Cardiac septum (tissue), 1 donor: Measurements from ENCODE around the gene PRPF19. TPM values are rescaled to one million over a fixed set of nuclear protein-coding genes. Genes with fewer than 3 reads are reported as not detected.
A peak's percentile ranks its signal among the peaks of the same experiment; 100 is the strongest.

Experiments used
- DNase-seq: peaks from one replicate; pipeline ENCODE4 v3.0.0-alpha.2; 2020; ENCODE audit warnings: low spot score
- intact Hi-C: fragments of 100-400 bp; cut with DNase I; formaldehyde crosslinking; loops from one replicate; pipeline ENCODE4 v1.14.0; 2022
- total RNA-seq: library from RNA; stranded (reverse); fragmentation: NEBNext Ultra II Directional; extraction: Animal tissue kit (Norgen Biotek cat#: 25700); gene quantifications from one replicate; pipeline ENCODE4 v1.2.1, GENCODE V29; 2021
- donor health status: DM: no; HTN: no; CAD: no.

Gene PRPF19
- total RNA-seq, 1 donor from 2014 or later, result 32.5 TPM

DNA sequence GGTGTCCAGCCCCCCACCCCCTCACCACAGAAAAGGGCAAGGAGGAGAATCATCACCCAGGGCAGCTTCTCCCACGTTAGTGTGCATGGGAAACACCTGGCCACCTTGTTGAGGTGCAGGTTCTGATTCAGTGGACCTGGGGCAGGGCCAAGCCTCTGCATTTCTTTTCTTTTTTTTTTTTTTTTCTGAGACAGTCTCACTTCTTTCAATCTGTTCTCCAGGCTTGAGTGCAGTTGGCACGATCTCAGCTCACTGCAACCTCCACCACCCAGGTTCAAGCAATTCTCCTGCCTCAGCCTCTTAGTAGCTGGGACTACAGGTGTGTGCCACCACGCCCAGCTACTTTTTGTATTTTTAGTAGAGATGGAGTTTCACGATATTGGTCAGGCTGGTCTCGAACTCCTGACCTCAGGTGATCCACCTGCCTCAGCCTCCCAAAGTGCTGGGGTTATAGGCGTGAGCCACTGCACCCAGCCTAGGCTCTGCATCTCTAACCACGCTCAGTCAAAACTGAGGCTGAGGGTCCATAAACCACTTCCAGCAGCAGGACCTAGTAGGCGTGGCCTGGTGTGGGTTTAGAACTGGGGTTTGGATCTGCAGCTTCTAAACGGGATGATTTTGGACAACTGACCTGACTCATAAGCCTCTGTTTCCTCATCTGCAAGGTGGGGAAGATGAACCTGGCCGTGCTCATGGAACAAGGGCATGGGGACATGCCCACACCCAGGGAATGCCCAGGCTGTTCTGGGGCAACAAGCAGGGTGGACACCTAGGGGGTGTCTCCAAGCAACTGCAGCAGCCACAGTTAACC is 38.3 kb downstream of the PRPF19 start:
- peak; percentile 43 for DNase-seq
- intact Hi-C loops, result no loop called here

DNA sequence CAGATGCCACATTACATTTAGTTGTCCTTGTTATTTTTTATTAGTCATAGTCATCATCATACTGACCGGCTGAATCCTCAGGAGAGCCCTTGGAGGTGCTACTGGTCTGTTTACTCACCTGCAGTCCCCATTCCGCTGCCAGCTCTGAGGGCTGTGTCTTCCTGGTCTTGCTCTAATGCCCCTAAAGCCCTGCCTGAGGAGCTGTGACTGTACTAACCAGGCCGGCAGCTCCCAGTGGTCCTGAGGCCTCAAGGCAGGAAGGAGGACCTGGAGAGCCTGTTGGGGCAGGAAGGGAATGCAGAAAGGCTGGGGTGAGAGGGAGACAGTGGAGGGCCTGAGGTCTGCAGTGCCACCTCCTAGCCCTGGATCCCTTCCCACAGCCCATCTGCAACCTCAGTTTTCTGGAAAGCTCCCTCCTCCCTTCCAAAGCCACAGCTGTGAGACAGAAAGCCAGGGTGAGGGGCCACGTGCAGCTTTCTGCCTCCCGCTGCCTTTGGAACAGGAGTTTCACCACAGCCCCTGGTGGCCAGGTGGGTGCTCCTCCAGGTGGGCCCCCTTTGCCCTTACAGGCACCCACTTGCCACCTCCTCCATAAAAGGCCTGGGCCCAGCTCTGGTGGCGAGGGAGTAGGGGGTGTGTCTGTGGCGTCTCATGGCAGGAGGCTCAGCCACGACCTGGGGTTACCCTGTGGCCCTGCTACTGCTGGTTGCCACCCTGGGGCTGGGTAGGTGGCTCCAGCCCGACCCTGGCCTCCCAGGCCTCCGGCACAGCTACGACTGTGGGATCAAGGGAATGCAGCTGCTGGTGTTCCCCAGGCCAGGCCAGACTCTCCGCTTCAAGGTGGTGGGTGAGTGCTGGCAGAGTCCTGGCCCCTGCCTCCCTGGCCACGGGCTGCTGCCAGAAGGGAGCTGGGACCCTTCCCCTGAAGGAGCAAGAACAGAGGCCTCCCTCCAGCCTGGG is 39.2 kb downstream of the PRPF19 start, which contains the start of gene ZP1:
Gene ZP1, plus strand, starts transcription at position 632 of the 960 bp plus-strand sequence. Its CDS starts 20 bp downstream, at position 652.
- peak; percentile 51 for DNase-seq
- intact Hi-C loops, result no loop called here

DNA sequence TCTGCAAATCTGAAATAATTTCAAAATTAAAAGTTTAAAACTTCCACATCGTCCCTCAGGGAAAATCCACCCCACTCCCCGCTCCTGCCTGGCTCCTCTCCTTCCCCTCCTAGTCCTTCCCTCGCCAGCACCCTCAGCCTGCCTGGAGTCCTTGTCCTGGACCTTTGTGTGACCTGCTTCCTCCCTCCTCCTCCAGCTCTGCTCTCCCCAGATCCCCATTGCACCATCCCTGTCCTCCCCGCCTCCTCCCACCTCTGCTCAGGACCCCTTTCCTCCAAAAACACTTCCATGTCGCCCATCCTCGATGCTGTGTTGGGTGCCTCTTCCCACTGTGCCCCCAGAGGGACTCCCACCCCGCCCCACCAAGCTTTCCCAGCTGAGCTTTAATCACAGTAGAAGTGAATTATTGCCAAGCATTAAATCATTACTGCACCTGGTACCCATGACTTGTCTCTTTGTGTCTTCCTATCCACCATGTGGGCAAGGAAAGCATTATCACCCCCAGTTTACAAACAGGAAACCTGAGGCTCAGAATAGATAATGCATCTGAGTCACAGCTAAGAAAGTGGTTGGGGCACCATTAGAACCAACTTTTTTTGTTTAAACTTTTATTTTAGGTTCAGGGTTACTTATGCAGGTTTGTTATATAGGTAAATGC is 41.4 kb downstream of the PRPF19 start:
- intact Hi-C loops, result no loop called here
- peak; percentile 38 for DNase-seq

DNA sequence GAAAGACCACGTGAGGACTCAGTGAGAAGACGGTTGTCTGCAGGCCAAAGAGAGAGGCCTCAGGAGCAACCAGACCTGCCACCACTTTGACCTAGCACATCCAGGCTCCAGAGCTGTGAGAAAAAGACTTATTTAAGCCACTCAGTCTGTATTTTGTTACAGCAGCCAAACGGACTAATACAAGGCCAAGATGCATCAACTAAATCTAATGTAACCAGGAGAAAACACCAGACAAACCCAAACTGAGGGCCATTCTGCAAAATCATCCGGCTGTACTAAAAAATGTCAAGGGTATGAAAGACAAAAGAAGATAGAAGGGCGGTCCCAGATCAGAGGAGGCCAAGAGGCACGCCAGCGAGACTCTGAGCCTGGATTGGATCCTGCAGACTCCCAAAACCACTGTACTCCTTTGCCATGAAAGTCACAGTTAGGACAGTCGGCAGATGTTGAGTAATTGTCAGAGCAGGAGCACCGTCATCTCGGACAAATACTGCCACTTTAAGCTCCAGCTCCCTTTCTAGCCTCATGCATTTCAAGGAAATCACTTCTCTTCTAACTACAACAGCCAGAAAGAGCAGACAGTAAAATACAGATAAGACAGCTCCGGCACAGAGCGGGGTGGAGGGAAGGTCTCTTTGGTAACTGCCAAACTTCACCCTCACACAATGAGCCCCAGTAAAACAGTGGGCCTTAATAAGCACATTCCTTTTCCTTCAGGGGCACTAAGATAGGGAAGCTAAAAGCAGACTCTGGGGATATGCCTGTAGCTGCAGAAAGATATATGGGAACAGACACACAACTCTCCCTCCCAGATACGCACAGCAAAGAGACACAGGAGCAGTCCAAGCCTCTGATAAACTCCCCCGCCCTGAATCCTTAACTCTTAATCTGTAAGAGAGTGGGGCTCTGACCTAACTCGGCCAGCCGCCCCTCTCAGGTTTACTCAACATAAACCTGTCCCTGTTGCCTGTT is 42.5 kb downstream of the PRPF19 start:
- intact Hi-C loops, result no loop called here
- DNase-seq, result peak; percentile 63

DNA sequence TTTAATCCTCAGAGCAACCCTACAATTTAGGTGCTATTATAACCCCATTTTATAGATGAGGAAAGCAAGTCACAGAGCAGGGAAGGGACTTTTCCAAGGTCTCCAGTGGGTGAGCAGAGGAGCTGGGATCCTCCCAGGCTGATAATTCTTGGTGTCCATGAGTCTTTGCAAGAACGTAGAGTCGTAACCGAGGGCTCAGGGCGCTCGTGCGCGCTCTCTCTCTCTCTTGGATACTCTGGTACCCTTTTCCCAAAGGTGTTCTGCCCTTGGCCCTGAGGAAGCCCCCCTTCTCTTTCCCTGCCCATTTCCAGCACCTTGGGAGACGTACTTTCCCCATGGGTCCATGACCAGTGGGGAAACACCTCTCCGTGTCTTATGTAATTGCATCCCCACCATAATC is 44.2 kb downstream of the PRPF19 start:
- DNase-seq, result peak; percentile 62
- intact Hi-C loops, result no loop called here

DNA sequence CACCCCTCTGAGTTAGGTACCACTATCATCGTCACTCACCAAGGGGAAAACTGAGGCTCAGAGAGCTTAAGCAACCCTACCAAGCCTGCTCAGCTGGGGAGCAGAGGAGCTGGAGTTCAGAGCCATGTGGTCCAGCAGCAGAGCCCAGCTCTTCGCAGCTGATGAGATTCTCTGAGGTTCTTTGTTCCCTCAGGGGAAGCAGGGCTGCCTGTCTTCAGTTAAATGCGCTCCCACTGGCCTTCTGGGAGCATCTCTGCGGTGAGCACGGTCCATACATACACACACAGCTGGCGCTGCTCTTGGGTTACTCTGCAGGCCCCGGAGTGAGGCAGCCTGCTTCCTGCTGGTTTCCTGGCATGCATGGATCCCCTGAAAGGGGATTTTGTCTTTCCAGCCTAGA is 45.4 kb downstream of the PRPF19 start:
- intact Hi-C loops, result no loop called here

DNA sequence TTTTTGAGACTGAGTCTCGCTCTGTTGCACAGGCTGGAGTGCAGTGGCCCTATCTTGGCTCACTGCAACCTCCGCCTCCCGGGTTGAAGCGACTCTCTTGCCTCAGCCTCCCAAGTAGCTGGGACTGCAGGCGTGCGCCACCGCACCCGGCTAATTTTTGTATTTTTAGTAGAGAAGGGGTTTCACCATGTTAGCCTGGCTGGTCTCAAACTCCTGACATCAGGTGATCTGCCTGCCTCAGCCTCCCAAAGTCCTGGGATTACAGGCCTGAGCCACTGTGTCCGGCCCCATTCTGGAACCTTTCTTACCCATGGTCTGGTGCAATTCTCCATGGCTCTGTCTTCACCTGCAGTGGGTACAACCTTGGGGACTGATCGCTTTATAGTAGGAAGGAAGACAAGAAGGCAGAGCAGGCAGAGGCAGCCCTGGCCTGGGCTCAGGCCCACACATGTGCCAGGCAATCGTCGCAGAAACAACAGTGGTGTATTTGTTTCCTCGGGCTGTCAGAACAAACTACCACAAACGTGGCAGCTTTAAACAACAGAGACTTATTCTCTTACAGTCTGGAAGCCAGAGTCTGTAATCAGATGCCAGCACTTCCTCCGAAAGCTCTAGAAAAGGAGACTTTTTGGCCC is 46.7 kb downstream of the PRPF19 start:
- intact Hi-C loops, result no loop called here
- DNase-seq, result no peak

More for the DNA sequence above, 45.4 kb downstream of the PRPF19 start:
- DNase-seq, result no peak

DNA sequence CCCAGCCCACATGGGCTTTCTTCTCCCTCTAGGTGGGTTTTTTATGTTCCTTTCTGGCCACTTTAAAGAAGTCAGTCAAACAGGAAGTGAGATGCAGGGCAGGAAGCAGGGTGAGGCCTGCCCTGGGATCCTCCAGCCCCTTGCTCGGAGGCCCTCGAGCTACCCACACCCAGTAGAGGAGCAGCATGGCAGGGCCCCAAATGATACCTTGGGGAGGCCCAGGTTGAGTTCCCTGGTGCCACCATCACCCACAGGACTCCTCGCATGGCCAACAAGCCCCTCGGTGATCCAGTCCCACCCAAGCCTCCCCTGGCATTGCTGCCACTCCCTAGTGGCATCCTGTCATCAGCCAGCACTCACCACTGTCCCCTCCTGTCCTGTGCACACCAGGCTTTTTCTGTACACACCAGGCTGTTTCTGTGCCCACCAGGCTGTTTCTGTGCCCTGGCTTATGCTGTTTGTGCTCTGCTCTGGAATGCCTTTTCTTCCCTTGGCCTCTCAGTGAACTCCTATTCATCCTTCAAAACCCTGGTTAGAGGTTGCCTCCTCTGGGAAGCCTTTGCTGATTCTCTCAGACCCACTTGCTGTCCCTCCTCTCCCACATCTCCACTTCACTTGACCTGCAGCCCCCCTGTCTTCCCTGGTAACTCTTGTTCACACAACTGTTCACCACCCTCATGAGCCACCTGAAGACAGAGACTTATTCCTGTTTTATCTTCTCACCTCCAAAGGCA is 47.5 kb downstream of the PRPF19 start:
- no peak for DNase-seq
- intact Hi-C loops, result no loop called here

DNA sequence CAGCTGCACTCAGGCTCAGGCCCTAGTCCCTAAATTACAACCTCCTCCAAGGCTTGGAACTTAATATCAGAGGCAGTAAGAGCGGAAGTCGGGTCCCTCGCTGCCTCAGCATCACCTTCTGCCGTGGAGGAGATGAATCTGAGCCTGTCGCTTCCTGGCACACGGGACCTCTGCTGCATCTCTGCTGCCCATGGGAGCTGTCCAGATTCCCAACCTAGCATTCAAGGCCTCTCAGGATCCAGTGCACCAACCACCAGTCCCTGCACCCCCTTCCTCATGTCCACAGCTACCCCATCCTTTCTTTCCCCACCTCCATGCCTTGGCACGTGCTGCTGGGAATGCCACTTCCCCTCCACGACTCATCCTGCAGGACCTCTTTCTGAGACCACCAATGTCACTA is 48.1 kb downstream of the PRPF19 start:
- DNase-seq, result no peak
- intact Hi-C loops, result no loop called here

DNA sequence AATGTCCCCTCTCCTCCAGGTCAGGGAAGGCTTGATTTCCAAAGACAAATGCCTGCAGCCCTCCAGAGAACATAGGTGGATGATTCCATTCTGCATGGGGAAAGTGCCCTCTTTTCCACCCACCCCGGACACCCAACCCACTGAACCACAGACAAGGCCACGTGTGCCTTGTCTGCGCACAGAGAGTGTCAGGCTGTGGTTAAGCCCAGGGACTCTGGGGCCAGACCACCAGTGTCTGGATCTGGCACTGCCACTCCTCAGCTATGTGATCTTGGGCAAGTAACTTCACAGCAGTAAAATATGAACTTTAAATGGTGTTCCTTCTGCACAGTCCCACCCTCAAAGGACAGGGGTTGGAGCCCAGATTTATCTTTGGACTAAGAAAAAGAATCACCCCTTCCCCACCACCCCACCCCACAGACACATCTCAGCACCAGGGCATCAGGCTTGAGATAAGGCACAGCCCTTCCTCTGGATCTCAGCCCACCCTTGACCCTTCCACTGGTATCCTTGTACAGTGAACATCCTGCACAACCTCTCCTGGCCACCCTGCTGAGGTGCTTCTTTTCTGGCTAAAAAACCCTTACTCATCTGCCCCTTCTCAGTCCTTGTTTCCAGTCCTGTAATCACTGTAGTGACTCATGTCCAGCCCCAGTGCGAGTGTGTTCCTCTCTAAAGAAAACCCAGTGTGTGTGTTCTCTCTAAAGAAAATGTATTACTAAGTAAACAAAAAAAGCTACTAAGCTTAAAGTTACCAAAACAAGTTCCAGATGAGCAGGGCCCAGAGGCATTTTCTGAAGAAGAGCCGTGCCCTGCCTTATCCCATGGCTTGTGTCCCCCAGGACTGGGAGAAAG is 48.8 kb downstream of the PRPF19 start:
- intact Hi-C loops, result no loop called here
- no peak for DNase-seq

DNA sequence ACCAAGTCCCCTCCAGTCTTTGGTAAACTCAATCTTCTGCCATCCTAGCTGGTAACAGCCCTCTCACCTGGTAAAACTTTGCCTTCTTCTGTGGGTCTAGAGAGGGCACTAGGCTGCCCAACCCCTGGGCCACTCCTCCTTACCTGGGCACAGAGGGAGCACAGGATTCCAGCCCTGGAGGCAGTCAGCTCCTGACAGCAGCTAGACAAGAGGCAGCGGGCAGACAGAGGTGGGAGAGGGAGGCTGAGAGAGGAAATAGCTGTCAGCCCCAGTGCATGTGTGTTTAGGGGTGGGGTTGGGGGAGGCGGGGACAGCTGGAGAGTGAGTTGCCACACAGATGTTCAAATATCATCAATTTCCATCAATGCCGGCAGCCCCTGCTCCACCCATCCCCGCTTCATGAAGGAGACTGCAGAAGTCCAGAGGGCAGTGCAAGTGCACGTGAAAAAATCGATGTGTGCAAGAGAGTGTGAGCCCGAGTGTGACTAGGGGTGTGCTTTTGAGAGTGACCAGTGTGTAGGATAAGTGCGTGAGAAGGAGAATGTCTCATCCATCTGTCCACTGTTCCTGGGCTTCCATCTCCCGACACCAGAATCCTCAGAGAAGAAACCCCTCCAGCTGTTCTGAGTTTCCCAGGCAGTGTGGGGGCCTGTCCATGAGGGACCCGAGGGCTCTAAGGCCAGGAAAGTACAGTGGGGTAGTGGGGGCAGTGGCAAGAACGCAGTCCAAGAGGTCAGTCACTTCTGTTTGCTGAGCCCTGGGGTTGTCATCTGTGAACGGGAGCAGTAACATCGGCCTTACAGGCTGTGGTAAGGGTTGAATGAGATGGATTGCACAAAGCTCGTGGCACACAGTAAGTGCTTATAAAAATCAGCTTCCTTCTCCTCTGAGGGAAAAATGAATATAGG is 50.4 kb downstream of the PRPF19 start, which contains the start of gene PTGDR2:
Gene PTGDR2, minus strand, starts transcription at position 225 of the 908 bp plus-strand sequence. CDS start 2,228 bp downstream, outside the sequence.
- DNase-seq, result no peak
- intact Hi-C loops, result no loop called here

DNA sequence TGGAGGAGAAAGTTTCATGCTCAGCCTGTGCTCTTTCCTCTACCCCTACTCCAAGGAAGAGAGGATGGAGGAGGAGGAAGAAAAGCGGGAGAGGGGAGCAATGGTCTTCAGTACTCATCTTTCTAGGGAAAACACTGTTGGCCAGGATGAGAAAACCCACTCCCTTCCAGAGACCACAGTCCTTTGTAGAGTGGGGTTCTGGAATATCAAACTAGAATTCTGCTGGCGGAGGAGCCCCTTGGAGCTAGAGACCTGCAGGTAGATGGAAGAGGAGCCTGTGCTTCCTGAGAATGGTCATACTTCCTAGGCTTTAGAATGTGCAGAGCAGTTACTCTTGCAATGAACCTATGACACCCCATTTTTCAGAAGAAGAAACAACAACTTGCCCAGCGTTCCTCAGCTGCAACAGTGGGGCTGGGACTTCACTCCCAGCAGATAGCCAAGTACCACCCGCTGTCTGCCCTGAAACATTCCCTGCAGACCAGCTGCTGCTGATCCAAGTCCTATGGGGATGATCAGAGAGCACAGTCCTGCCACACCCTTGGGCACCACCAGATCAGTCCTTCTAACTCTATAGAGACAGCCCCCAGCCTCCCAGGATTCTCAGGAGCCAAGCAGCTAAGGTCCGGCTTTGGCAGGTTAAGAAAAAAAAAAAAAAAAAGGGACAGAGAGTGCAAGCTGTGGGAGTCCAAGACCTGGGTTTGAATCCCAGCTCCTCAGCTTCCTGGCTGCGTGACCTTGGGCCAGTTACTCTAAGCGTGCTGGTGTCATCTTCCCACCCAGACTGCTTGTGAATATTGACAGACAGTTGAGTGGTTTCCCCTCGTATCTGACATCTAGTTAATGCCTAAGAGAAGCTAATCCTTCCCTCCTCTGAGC is 51.3 kb downstream of the PRPF19 start:
- intact Hi-C loops, result no loop called here
- no peak for DNase-seq

DNA sequence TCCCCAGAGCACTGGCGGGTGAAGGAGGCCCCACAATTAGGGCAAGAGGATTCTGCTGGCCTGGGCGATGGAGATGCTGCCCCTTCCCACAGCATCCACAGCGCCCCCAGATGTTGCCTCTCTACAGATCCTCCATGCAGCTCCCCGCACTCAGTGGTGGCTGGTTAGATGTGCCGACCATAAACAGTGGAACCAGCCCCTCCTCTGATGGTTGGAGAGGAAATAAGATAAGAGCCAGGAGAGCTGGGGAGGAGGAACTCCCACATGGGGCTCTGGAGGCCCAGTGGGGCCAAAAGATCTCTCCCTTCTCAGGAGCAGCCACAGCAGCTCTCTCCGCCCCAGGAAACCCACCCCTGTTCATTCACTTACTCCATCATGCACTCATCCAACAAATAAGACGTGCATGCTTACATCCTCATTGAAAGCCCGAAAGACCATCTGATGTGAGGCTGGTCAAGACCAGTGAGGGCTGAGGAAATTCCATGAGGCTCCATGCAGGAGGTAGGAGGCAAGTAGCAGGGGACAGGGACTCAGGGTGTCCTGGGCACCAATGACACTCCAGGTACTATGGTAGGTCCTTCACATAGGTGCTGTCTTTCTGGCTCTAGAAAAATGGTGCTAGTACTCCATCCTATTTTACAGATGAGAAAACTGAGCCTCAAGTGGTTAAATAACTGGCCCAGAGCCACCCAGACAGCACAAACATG is 52.1 kb downstream of the PRPF19 start:
- no peak for DNase-seq
- intact Hi-C loops, result no loop called here
